Measurements from ENCODE around the gene TRIM29. TPM values are rescaled to one million over a fixed set of nuclear protein-coding genes. Genes with fewer than 3 reads are reported as not detected.

Gene TRIM29
- total RNA-seq, 2 experiments from 2014 or later, result not detected

- ATAC-seq (ENCODE audit: poor library complexity), result no peak
- CTCF ChIA-PET, result no interaction called here
Measured at GRCh38 chr11:120107692-120108091, 30.2 kb downstream of the TRIM29 start.

DNA sequence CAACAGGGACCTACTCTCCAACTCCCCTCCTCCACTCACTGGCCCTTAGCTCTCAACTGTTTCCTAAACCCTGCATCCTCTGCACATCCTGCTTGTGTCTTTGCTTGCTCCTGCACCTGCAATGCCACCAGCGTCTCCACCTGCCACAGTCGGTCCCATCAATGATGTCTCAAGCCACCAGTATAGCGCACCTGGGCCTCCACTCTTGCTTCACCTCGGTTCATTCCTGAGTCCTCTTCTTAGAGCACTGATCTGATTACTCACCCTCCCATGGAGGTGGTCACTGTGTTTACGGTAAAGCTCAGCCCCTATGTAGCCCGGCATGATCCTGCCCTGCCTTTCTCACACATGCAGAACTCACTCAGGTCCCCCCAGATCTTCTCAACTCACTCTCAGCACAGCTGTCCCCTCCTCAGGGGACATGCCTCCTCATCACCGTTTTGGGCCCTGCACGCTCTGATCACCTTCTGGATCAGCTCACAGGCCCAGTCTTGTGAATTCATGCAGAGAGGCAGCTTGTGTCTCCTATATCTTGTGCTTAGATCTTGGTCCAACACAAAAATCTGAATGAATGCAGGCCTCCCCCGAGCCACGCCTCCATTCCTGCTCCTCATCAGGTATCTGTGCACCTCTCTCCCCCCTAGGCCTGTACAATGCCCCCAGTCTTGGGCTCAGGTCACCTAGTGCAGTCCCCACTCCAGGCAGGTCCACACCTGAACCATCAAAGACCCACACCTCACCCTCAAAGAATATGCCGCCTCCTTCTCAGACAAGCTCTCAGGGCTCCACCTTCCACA lies 31.4 kb downstream of the TRIM29 start:
- Histone ChIP-seq H3K4me1 (ENCODE audit: insufficient read depth, low read length) (no peaks in the 10 kb centered on the region), H3K27ac (ENCODE audit: low read depth in 1 of 2, low read length in 2 of 2) (no peak overlapping the region), H3K36me3 (ENCODE audit: insufficient read depth, low read length) (no peaks in the 10 kb centered on the region), H3K4me3 (ENCODE audit: low read length) (no peak overlapping the region), H3K9me3 (ENCODE audit: control insufficient read depth in 1 of 2, insufficient read depth in 1 of 2, low read length in 2 of 2) (no peaks in the 10 kb centered on the region), H3K27me3 (ENCODE audit: control insufficient read depth in 1 of 2, insufficient read depth in 2 of 2, low read length in 2 of 2) (peaks cover 5 to 6% of the 10 kb centered on the region in 2 experiments)
- POLR2A ChIA-PET, result no interaction called here
- no peak for TF ChIP-seq CTCF (IDR thresholded peaks at IDR 0.05)
- CTCF ChIA-PET, result no interaction called here
- intact Hi-C loops (cut with DNase I, micrococcal nuclease), result loop anchor here (5.0 kb wide), 2 partner anchors 624 to 749 kb away; no protein-coding TSS in a partner anchor
- Mint-ChIP-seq H3K27ac (no peak overlapping the region), H3K27me3 (peaks cover 16% of the 10 kb centered on the region), H3K4me3 (no peak overlapping the region), H3K4me1 (ENCODE audit: low read depth) (no peaks in the 10 kb centered on the region), H3K9me3 (no peaks in the 10 kb centered on the region), H3K36me3 (ENCODE audit: low read depth) (no peaks in the 10 kb centered on the region)
- ATAC-seq (ENCODE audit: poor library complexity), result no peak
- no peak for DNase-seq

More at GRCh38 chr11:120107692-120108091, 30.2 kb downstream of the TRIM29 start:
- peaks cover 5 to 6% of the 10 kb centered on the region in 2 experiments for H3K27me3 ChIP-seq (ENCODE audit: control insufficient read depth in 1 of 2, insufficient read depth in 2 of 2, low read length in 2 of 2)
- H3K27me3 Mint-ChIP-seq, result peaks cover 16% of the 10 kb centered on the region
- H3K9me3 ChIP-seq (ENCODE audit: control insufficient read depth in 1 of 2, insufficient read depth in 1 of 2, low read length in 2 of 2), result no peaks in the 10 kb centered on the region
- H3K36me3 Mint-ChIP-seq (ENCODE audit: low read depth), result no peaks in the 10 kb centered on the region
- H3K4me3 Mint-ChIP-seq, result no peak overlapping the region
- no peak overlapping the region for H3K4me3 ChIP-seq (ENCODE audit: low read length)
- POLR2A ChIA-PET, result no interaction called here
- no peak for DNase-seq
- H3K9me3 Mint-ChIP-seq, result no peaks in the 10 kb centered on the region
- no peak for TF ChIP-seq CTCF (IDR thresholded peaks at IDR 0.05)
- H3K36me3 ChIP-seq (ENCODE audit: insufficient read depth, low read length), result no peaks in the 10 kb centered on the region
- no peaks in the 10 kb centered on the region for H3K4me1 Mint-ChIP-seq (ENCODE audit: low read depth)
- intact Hi-C loops (cut with DNase I, micrococcal nuclease), result loop anchor here (1.0 to 5.0 kb wide), 4 partner anchors 441 to 750 kb away; no protein-coding TSS in a partner anchor
- H3K4me1 ChIP-seq (ENCODE audit: insufficient read depth, low read length), result no peaks in the 10 kb centered on the region
- no peak overlapping the region for H3K27ac ChIP-seq (ENCODE audit: low read depth in 1 of 2, low read length in 2 of 2)
- H3K27ac Mint-ChIP-seq, result no peak overlapping the region

GRCh38 chr11:120105576-120105975 lies 32.3 kb downstream of the TRIM29 start:
- POLR2A ChIA-PET, result no interaction called here
- H3K27me3 ChIP-seq (ENCODE audit: control insufficient read depth in 1 of 2, insufficient read depth in 2 of 2, low read length in 2 of 2), result peaks cover 5% of the 10 kb centered on the region in 2 experiments

More at GRCh38 chr11:120105576-120105975, 32.3 kb downstream of the TRIM29 start:
- Histone ChIP-seq H3K9me3 (ENCODE audit: control insufficient read depth in 1 of 2, insufficient read depth in 1 of 2, low read length in 2 of 2) (no peaks in the 10 kb centered on the region), H3K27ac (ENCODE audit: low read depth in 1 of 2, low read length in 2 of 2) (no peak overlapping the region), H3K4me3 (ENCODE audit: low read length) (no peak overlapping the region), H3K36me3 (ENCODE audit: insufficient read depth, low read length) (no peaks in the 10 kb centered on the region), H3K4me1 (ENCODE audit: insufficient read depth, low read length) (no peaks in the 10 kb centered on the region)
- DNase-seq (no peak), ATAC-seq (ENCODE audit: poor library complexity) (no peak)
- Mint-ChIP-seq H3K4me1 (ENCODE audit: low read depth) (no peaks in the 10 kb centered on the region), H3K27ac (no peak overlapping the region), H3K36me3 (ENCODE audit: low read depth) (no peaks in the 10 kb centered on the region), H3K9me3 (no peaks in the 10 kb centered on the region), H3K27me3 (peaks cover 16% of the 10 kb centered on the region), H3K4me3 (no peak overlapping the region)
- CTCF ChIA-PET, result no interaction called here
- intact Hi-C loops (cut with DNase I, micrococcal nuclease), result loop anchor here (5.0 kb wide), 2 partner anchors 623 to 748 kb away; no protein-coding TSS in a partner anchor
- no peak for TF ChIP-seq CTCF (IDR thresholded peaks at IDR 0.05)

All from CD4-positive, alpha-beta T cell (primary cell).